HepG2 (cell line): Measurements from ENCODE around the gene GATD1. TPM values are rescaled to one million over a fixed set of nuclear protein-coding genes. Genes with fewer than 3 reads are reported as not detected.

Experiments used
- AKNA ChIP-seq: sonication (generic); formaldehyde crosslinking; IDR thresholded peaks from 2 replicates; pipeline ENCODE4 v1.4.0; 2020; ENCODE audit warnings: missing genetic modification reagents, borderline replicate concordance
- CREM ChIP-seq, 2 experiments: sonication (generic) in 1 of 2; formaldehyde crosslinking in 1 of 2; IDR thresholded peaks; 2 replicates each; pipeline versions ENCODE4 v1.4.0 to v1.6.1; 2016 to 2020; ENCODE audit warnings: antibody characterized with exemption in 1 of 2, mild to moderate bottlenecking in 1 of 2, missing genetic modification reagents in 1 of 2
- FOXK2 ChIP-seq: fragments of 450-650 bp; IDR thresholded peaks from 2 replicates; pipeline ENCODE4 v1.6.1; 2016
- GATAD2A ChIP-seq: IDR thresholded peaks from 2 replicates; pipeline ENCODE4 v1.6.1; 2016
- GRHL1 ChIP-seq: sonication (generic); formaldehyde crosslinking; conservative IDR thresholded peaks from 2 replicates; pipeline ENCODE4 v1.8.0; 2022; ENCODE audit warnings: missing genetic modification reagents
- HNRNPUL1 ChIP-seq: fragments of 200-400 bp; formaldehyde crosslinking; IDR thresholded peaks from 2 replicates; pipeline ENCODE4 v1.6.1; 2017; ENCODE audit warnings: low read depth, mild to moderate bottlenecking, low read length, moderate library complexity
- KDM3A ChIP-seq: IDR thresholded peaks from 2 replicates; pipeline ENCODE4 v1.6.1; 2018; ENCODE audit warnings: low read depth, missing compliant biosample characterization
- NBN ChIP-seq: fragments of 450-650 bp; conservative IDR thresholded peaks from 2 replicates; pipeline ENCODE4 v1.6.1; 2017
- PAX8 ChIP-seq: sonication (generic); formaldehyde crosslinking; IDR thresholded peaks from 2 replicates; pipeline ENCODE4 v1.8.0; 2022; ENCODE audit warnings: mild to moderate bottlenecking, missing genetic modification reagents, borderline replicate concordance
- TERF1 ChIP-seq: sonication (generic); formaldehyde crosslinking; IDR thresholded peaks from 2 replicates; pipeline ENCODE4 v1.8.0; 2022; ENCODE audit warnings: mild to moderate bottlenecking, missing genetic modification reagents, moderate library complexity
- THAP11 ChIP-seq: IDR thresholded peaks from 2 replicates; pipeline ENCODE4 v1.6.1; 2016; ENCODE audit warnings: missing biosample characterization, missing genetic modification reagents
- TRIM22 ChIP-seq: fragments of 450-650 bp; IDR thresholded peaks from 2 replicates; pipeline ENCODE4 v1.6.1; 2017
- ZNF367 ChIP-seq: sonication (generic); formaldehyde crosslinking; IDR thresholded peaks from 2 replicates; pipeline ENCODE4 v1.4.0; 2020; ENCODE audit warnings: missing genetic modification reagents, borderline replicate concordance
- ZNF530 ChIP-seq: sonication (generic); formaldehyde crosslinking; IDR thresholded peaks from 2 replicates; pipeline ENCODE4 v1.5.0; 2020; ENCODE audit warnings: low read depth, mild to moderate bottlenecking, missing genetic modification reagents
- ZNF639 ChIP-seq: conservative IDR thresholded peaks from 2 replicates; pipeline ENCODE4 v1.6.1; 2018; ENCODE audit warnings: missing genetic modification reagents
- ZNF660 ChIP-seq: sonication (generic); formaldehyde crosslinking; IDR thresholded peaks from 2 replicates; pipeline ENCODE4 v1.5.1; 2020; ENCODE audit warnings: mild to moderate bottlenecking, low read depth, missing genetic modification reagents, borderline replicate concordance
- ZNF841 ChIP-seq: sonication (generic); formaldehyde crosslinking; IDR thresholded peaks from 2 replicates; pipeline ENCODE4 v1.8.1; 2023; ENCODE audit warnings: missing genetic modification reagents, borderline replicate concordance
- ZNF878 ChIP-seq: sonication (generic); formaldehyde crosslinking; IDR thresholded peaks from 2 replicates; pipeline ENCODE4 v1.8.1; 2023; ENCODE audit warnings: mild to moderate bottlenecking, missing genetic modification reagents, moderate library complexity
- polyA plus RNA-seq, 8 experiments: library from polyadenylated mRNA; depleted of rRNA in 3 of 8; stranded (reverse) in 7 of 8; unstranded in 1 of 8; fragments of >200 nt; fragmentation: Illumina TruSeq in 4 of 8; extraction: Trizol in 4 of 8; gene quantifications; 2 replicates each; pipeline versions ENCODE4 v1.2.1 to v1.2.3, GENCODE V29; 2011 to 2016; ENCODE audit warnings: low read depth in 4 of 8, missing spikeins in 1 of 8, mixed read lengths in 1 of 8; ENCODE audit not compliant: insufficient read depth in 1 of 8
- total RNA-seq, 5 experiments: library from RNA; depleted of rRNA; stranded (reverse); fragments of >200 nt; fragmentation: Illumina TruSeq; extraction: Trizol; gene quantifications; 2 replicates each; pipeline ENCODE4 v1.2.3, GENCODE V29; 2016; ENCODE audit warnings: low read depth in 1 of 5

The GATD1 gene
- total and polyA plus RNA-seq, 2 of the 13 experiments (the other 11 are each of a cell fraction or from before 2014, with no cell fraction given) = 31.3 to 60.5 TPM

- TF ChIP-seq AKNA (CRISPR knock-in tag) (no peak), TRIM22 (no peak), NBN (no peak), HNRNPUL1 (no peak), CREM (IDR thresholded peaks at IDR 0.05) (no peak), CREM (CRISPR knock-in tag; IDR thresholded peaks at IDR 0.05) (no peak), PAX8 (CRISPR knock-in tag) (0 out of 2 replicates have a peak, but pooled peaks have one; percentile 43), TERF1 (CRISPR knock-in tag) (no peak), ZNF530 (CRISPR knock-in tag) (no peak), ZNF841 (CRISPR knock-in tag) (no peak), ZNF639 (CRISPR knock-in tag) (no peak), ZNF660 (no peak), THAP11 (CRISPR knock-in tag) (no peak), KDM3A (CRISPR knock-in tag) (no peak), ZNF367 (CRISPR knock-in tag) (0 out of 2 replicates have a peak, but pooled peaks have one; percentile 44), GRHL1 (no peak), FOXK2 (no peak), GATAD2A (CRISPR knock-in tag) (no peak), ZNF878 (CRISPR knock-in tag) (no peak)
These were observed 30.8 kb downstream of the GATD1 start (continued) for GRCh38 chr11:746289-747157.
